Left lung (tissue), 10 donors: ENCODE measurements around the gene ATP5ME. TPM values are rescaled to one million over a fixed set of nuclear protein-coding genes. Genes with fewer than 3 reads are reported as not detected.
A peak's percentile ranks its signal among the peaks of the same experiment; 100 is the strongest.

Experiments used
- ATAC-seq: fragments of 200-7000 bp; cut with Tn5 transposase; one replicate; pipeline ENCODE4 v1.9.1; 2020; ENCODE audit warnings: moderate library complexity
- DNase-seq, 4 donors: peaks; one replicate each; pipeline ENCODE4 v3.0.0-alpha.2; 2013 to 2020
- H3K27ac ChIP-seq, 2 donors: fragments of 200-600 bp; sonication (generic) in 1 of 2; one replicate each; pipeline versions ENCODE4 v1.5.0 to v1.8.0; 2020 to 2021
- H3K27me3 ChIP-seq, 2 donors: fragments of 200-600 bp; sonication (generic) in 1 of 2; one replicate each; pipeline versions ENCODE4 v1.5.0 to v1.8.0; 2020 to 2021
- H3K36me3 ChIP-seq, 2 donors: fragments of 200-600 bp; sonication (generic) in 1 of 2; one replicate each; pipeline versions ENCODE4 v1.5.0 to v1.8.0; 2020 to 2021
- H3K4me1 ChIP-seq, 2 donors: fragments of 200-600 bp; one replicate each; pipeline ENCODE4 v1.8.0; 2021
- H3K4me3 ChIP-seq, 2 donors: fragments of 200-600 bp; sonication (generic) in 1 of 2; one replicate each; pipeline versions ENCODE4 v1.5.0 to v1.8.0; 2020 to 2021; ENCODE audit warnings: mild to moderate bottlenecking in 1 of 2
- H3K9me3 ChIP-seq, 2 donors: fragments of 200-600 bp; sonication (generic) in 1 of 2; one replicate each; pipeline versions ENCODE4 v1.5.0 to v1.8.0; 2020 to 2021
- CTCF ChIP-seq, 2 donors: fragments of 200-600 bp; sonication (generic) in 1 of 2; IDR thresholded peaks; one replicate each; pipeline versions ENCODE4 v1.5.0 to v1.8.0; 2021; ENCODE audit warnings: antibody characterized with exemption in 2 of 2
- intact Hi-C, 2 donors: fragments of 100-400 bp; cut with DNase I; formaldehyde crosslinking; loops; one replicate each; pipeline versions ENCODE4 v1.11.2 to v1.14.2; 2022
- polyA plus RNA-seq, 6 donors: library from polyadenylated mRNA; unstranded; fragments of 120-200 nt; gene quantifications; one replicate each; pipeline ENCODE4 v1.2.1, GENCODE V29; 2013; ENCODE audit not compliant: insufficient read length in 6 of 6
- total RNA-seq, 2 donors: library from RNA; stranded (reverse); fragmentation: NEBNext Ultra II Directional; extraction: Animal tissue kit (Norgen Biotek cat#: 25700); gene quantifications; one replicate each; pipeline ENCODE4 v1.2.1, GENCODE V29; 2021
- donor health status: DM: no; HTN: yes; CAD: no.
- donor health status: DM: no; HTN: no; CAD: no.

ATP5ME gene
- total and polyA plus RNA-seq, 8 donors, result 162 to 245 (median 189) TPM

DNA sequence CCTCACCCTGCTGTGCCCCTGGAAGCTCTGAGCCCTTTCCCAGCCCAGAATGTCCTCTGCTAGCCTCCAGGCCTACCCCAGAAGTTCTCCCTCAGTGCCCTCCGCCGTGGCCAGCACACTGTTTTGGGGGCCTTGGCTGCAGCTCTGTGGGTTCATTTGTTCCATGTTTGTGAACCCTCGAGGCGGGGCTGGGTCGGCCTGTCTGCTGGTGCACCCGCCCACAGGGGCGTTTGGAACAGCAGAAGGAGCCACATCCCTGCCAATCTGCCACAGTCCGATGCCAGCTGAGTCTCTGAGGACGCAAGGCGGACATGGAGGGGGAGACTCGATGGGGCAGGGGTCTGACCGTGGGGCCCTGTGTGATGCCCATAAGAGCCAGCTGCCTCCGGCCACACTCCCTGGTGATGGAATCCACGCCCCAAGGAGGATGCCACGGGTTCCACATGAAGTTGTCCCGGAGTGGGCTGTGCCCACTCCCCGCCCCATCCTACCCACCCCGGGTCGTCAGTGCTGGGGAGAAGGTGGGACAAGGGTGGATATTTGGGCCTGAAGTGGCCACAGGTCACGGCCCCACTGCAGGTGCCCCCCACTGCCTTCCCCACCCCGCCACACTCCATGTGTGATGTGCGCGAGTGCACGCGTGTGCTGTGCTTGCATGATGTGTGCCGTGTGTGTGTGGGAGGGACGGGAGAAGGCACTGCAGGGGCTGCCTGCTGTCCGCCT lies 7.1 kb downstream of the ATP5ME start:
- peaks cover 0 to 13% of the 10 kb centered on the region in 2 donors for H3K4me1 ChIP-seq
- H3K4me3 ChIP-seq, result no peak overlapping the region
- DNase-seq, result peak in 1 of 4 donors; percentile 76
- H3K9me3 ChIP-seq, result no peaks in the 10 kb centered on the region
- H3K36me3 ChIP-seq, result peaks cover 0 to 14% of the 10 kb centered on the region in 2 donors
- TF ChIP-seq CTCF (IDR thresholded peaks at IDR 0.05), result no peak
- peaks cover 0 to 8% of the 10 kb centered on the region in 2 donors for H3K27me3 ChIP-seq
- intact Hi-C loops, result no loop called here
- H3K27ac ChIP-seq, result no peak overlapping the region
- no peak for ATAC-seq

DNA sequence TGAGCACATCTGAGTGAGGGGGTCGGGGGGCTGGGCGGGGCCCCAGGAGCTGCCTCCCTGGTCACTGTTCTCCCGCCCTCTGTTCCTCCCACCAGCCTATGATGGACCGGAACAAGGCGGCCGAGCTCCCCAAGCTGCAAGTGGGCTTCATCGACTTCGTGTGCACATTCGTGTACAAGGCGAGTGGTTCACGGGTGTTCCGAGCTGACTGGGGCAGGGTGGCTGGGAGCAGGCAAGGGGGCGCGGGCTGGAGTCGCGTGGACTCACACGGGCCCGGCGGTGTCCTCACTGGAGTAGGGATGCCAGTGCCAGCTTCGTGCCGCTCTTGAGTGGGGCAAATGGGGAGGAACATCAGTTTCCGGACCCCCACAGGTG lies 7.7 kb downstream of the ATP5ME start:
- Histone ChIP-seq H3K27me3 (peaks cover 0 to 8% of the 10 kb centered on the region in 2 donors), H3K27ac (no peak overlapping the region), H3K9me3 (no peaks in the 10 kb centered on the region), H3K36me3 (peaks cover 0 to 9% of the 10 kb centered on the region in 2 donors), H3K4me3 (no peak overlapping the region), H3K4me1 (peaks cover 0 to 13% of the 10 kb centered on the region in 2 donors)
- intact Hi-C loops, result no loop called here
- ATAC-seq (no peak), DNase-seq (peak in 1 of 4 donors; percentile 72)
- TF ChIP-seq CTCF (IDR thresholded peaks at IDR 0.05), result no peak

GRCh38 chr4:665751-666435 lies 8.2 kb downstream of the ATP5ME start:
- Histone ChIP-seq H3K36me3 (peaks cover 0 to 3% of the 10 kb centered on the region in 2 donors), H3K27me3 (peaks cover 0 to 8% of the 10 kb centered on the region in 2 donors), H3K4me1 (peaks cover 0 to 13% of the 10 kb centered on the region in 2 donors), H3K4me3 (no peak overlapping the region), H3K27ac (no peak overlapping the region), H3K9me3 (no peaks in the 10 kb centered on the region)
- intact Hi-C loops, result no loop called here
- peak in 1 of 4 donors; percentile 80 for DNase-seq
- TF ChIP-seq CTCF (IDR thresholded peaks at IDR 0.05), result no peak
- ATAC-seq, result no peak

GRCh38 chr4:665381-665750 lies 8.7 kb downstream of the ATP5ME start:
- peak in 1 of 4 donors; percentile 61 for DNase-seq

More at GRCh38 chr4:665381-665750, 8.7 kb downstream of the ATP5ME start:
- no peak overlapping the region for H3K4me3 ChIP-seq
- intact Hi-C loops, result no loop called here
- peaks cover 0 to 8% of the 10 kb centered on the region in 2 donors for H3K27me3 ChIP-seq
- H3K36me3 ChIP-seq, result no peaks in the 10 kb centered on the region
- no peaks in the 10 kb centered on the region for H3K9me3 ChIP-seq
- no peak overlapping the region for H3K27ac ChIP-seq
- no peak for ATAC-seq
- no peak for TF ChIP-seq CTCF (IDR thresholded peaks at IDR 0.05)
- H3K4me1 ChIP-seq, result peaks cover 0 to 13% of the 10 kb centered on the region in 2 donors
